ENCODE measurements around the gene GPANK1.

GPANK1 gene

GRCh38 chr6:31705931-31706330 is 41.1 kb upstream of the GPANK1 start:
- no peaks in the 10 kb centered on the region for H3K9me2 ChIP-seq (replicated peaks; ENCODE audit: insufficient read depth, low read length)
- H2AFZ ChIP-seq (ENCODE audit: low read depth, low read length, severe bottlenecking), result no peak overlapping the region
- H3K27ac ChIP-seq (ENCODE audit: low read depth, low read length), result no peak overlapping the region
- no peak overlapping the region for H3K4me3 ChIP-seq (ENCODE audit: insufficient read depth, low read length, poor library complexity, severe bottlenecking)
- no peak overlapping the region for H3K9ac ChIP-seq (ENCODE audit: low read length)
- H3K4me2 ChIP-seq (ENCODE audit: low read depth, low read length, poor library complexity, severe bottlenecking), result no peak overlapping the region
- no peaks in the 10 kb centered on the region for H3K36me3 ChIP-seq (ENCODE audit: low read length)
- peaks cover 6% of the 10 kb centered on the region for H3F3A ChIP-seq (ENCODE audit: insufficient read depth)
- no peaks in the 10 kb centered on the region for H3K9me3 ChIP-seq (ENCODE audit: insufficient read depth, low read length)
- TF ChIP-seq EZH2phosphoT487 (conservative IDR thresholded peaks at IDR 0.05; ENCODE audit: low read length) (no peak), CTCF (IDR thresholded peaks at IDR 0.05; ENCODE audit: insufficient read depth, low read length, poor library complexity, severe bottlenecking) (no peak)
- H3K27me3 ChIP-seq (ENCODE audit: low read length), result no peaks in the 10 kb centered on the region
- H4K20me1 ChIP-seq (ENCODE audit: low read depth, low read length), result no peaks in the 10 kb centered on the region
- H3K79me2 ChIP-seq (ENCODE audit: insufficient read depth, low read length), result peaks cover 20% of the 10 kb centered on the region

- Histone ChIP-seq H2AFZ (ENCODE audit: low read depth, low read length, severe bottlenecking) (peak within 1 kb of the TSS; percentile 71), H4K20me1 (ENCODE audit: low read depth, low read length) (no peaks in the 10 kb centered on the region), H3F3A (ENCODE audit: insufficient read depth) (peaks cover 7% of the 10 kb centered on the region), H3K9me2 (replicated peaks; ENCODE audit: insufficient read depth, low read length) (no peaks in the 10 kb centered on the region), H3K36me3 (ENCODE audit: low read length) (0 out of 2 replicates have a peak, but pooled peaks cover 2% of the 10 kb centered on the region), H3K27me3 (ENCODE audit: low read length) (no peaks in the 10 kb centered on the region), H3K9ac (ENCODE audit: low read length) (peak within 1 kb of the TSS; percentile 80), H3K9me3 (ENCODE audit: insufficient read depth, low read length) (no peaks in the 10 kb centered on the region), H3K79me2 (ENCODE audit: insufficient read depth, low read length) (peaks cover 26% of the 10 kb centered on the region), H3K4me3 (ENCODE audit: insufficient read depth, low read length, poor library complexity, severe bottlenecking) (peak within 1 kb of the TSS; percentile 82), H3K27ac (ENCODE audit: low read depth, low read length) (peak within 1 kb of the TSS; percentile 75), H3K4me2 (ENCODE audit: low read depth, low read length, poor library complexity, severe bottlenecking) (peak within 1 kb of the TSS; percentile 84)
- TF ChIP-seq CTCF (IDR thresholded peaks at IDR 0.05; ENCODE audit: insufficient read depth, low read length, poor library complexity, severe bottlenecking) (no peak), EZH2phosphoT487 (conservative IDR thresholded peaks at IDR 0.05; ENCODE audit: low read length) (no peak)
Measured at GRCh38 chr6:31702819-31703716, 38.3 kb upstream of the GPANK1 start, which contains the start of gene ABHD16A. ABHD16A (minus strand) TSS chr6:31703324; CDS start chr6:31703281, 43 bp downstream.

GRCh38 chr6:31702405-31702818 is 37.6 kb upstream of the GPANK1 start:
- 0 out of 2 replicates have a peak, but pooled peaks cover 2% of the 10 kb centered on the region for H3K36me3 ChIP-seq (ENCODE audit: low read length)
- TF ChIP-seq CTCF (IDR thresholded peaks at IDR 0.05; ENCODE audit: insufficient read depth, low read length, poor library complexity, severe bottlenecking) (no peak), EZH2phosphoT487 (conservative IDR thresholded peaks at IDR 0.05; ENCODE audit: low read length) (no peak)
- no peaks in the 10 kb centered on the region for H3K9me3 ChIP-seq (ENCODE audit: insufficient read depth, low read length)
- H3K27ac ChIP-seq (ENCODE audit: low read depth, low read length), result peak overlapping the region; percentile 75
- peak overlapping the region; percentile 80 for H3K9ac ChIP-seq (ENCODE audit: low read length)
- H4K20me1 ChIP-seq (ENCODE audit: low read depth, low read length), result no peaks in the 10 kb centered on the region
- H3K27me3 ChIP-seq (ENCODE audit: low read length), result no peaks in the 10 kb centered on the region
- H3K4me2 ChIP-seq (ENCODE audit: low read depth, low read length, poor library complexity, severe bottlenecking), result peak overlapping the region; percentile 84
- H3F3A ChIP-seq (ENCODE audit: insufficient read depth), result peaks cover 13% of the 10 kb centered on the region
- H2AFZ ChIP-seq (ENCODE audit: low read depth, low read length, severe bottlenecking), result peak overlapping the region; percentile 71
- no peaks in the 10 kb centered on the region for H3K9me2 ChIP-seq (replicated peaks; ENCODE audit: insufficient read depth, low read length)
- H3K4me3 ChIP-seq (ENCODE audit: insufficient read depth, low read length, poor library complexity, severe bottlenecking), result peak overlapping the region; percentile 82
- peaks cover 26% of the 10 kb centered on the region for H3K79me2 ChIP-seq (ENCODE audit: insufficient read depth, low read length)
